HG03354 (cell line): ENCODE results near the gene XYLB.
"Not testable (repeated sequence)": the region's sequence is repeated elsewhere in the genome, so short reads cannot be mapped to it uniquely, and the experiment has no call there.

ENCODE experiments used
- ATAC-seq: cut with Tn5 transposase; IDR thresholded peaks from one replicate; pipeline ENCODE4 v1.9.1; 2021; ENCODE audit warnings: mild to moderate bottlenecking; ENCODE audit not compliant: unreplicated experiment, poor library complexity, severe bottlenecking

Gene XYLB

DNA sequence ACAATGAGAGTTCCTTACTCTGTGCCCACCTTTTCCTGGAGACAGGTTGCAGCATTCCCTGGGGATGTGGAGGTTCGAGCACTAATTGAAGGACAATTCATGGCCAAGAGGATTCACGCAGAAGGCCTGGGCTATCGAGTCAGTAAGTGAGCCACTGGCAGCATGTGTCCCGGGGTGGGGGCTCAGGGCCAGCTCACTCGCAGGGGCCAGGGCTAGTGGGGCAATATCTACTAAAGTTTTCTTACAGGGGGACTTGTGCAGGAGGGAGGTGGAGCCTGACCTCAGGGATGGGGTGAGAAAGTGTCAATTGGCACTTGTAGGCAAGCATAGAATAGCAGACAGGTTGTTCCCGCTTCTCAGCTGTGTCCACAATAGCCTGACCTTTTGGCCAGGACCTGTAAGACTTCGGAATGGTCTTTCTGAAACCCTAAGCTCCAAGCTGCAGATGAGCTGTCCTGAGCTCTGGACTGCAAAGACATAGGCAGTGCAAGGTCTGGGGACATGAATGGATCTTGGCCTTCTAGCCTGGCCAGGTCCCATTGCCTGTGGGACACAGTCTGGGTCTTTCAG lies 32.7 kb downstream of the XYLB start:
- ATAC-seq = no peak

GRCh38 chr3:38382506-38383080 lies 36.0 kb downstream of the XYLB start:
- ATAC-seq = no peak

DNA sequence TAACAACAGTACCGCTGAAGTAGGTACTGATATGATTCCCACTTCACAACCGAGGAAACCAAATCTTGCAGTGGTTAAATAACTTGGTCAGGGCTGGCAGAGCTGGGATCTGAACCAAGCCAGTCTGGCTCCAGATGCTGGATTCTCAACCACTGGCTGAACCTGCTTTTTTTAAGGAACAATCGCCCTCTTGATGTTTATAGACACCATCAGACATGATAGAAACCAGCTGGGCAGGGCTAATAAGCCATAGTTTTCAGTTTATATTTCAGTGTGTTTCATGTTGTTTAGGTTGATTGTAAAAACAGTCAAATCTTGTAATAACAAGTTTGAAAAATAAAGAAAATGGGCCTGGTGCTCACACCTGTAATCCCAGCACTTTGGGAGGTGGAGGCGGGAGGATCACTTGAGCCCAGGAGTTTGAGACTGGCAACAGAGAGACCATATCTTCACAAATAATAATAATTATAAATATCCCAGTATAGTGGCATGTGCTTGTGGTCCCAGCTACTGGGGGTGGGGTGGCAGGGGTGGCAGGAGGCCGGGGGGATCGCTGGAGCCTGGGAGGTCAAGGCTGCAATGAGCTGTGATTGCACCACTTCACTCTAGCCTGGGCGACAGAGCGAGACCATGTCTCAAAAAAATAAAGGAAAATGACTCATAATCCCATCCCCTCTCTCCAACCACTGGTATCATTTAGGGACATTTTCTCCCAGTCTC lies 36.7 kb downstream of the XYLB start:
- ATAC-seq = no peak

DNA sequence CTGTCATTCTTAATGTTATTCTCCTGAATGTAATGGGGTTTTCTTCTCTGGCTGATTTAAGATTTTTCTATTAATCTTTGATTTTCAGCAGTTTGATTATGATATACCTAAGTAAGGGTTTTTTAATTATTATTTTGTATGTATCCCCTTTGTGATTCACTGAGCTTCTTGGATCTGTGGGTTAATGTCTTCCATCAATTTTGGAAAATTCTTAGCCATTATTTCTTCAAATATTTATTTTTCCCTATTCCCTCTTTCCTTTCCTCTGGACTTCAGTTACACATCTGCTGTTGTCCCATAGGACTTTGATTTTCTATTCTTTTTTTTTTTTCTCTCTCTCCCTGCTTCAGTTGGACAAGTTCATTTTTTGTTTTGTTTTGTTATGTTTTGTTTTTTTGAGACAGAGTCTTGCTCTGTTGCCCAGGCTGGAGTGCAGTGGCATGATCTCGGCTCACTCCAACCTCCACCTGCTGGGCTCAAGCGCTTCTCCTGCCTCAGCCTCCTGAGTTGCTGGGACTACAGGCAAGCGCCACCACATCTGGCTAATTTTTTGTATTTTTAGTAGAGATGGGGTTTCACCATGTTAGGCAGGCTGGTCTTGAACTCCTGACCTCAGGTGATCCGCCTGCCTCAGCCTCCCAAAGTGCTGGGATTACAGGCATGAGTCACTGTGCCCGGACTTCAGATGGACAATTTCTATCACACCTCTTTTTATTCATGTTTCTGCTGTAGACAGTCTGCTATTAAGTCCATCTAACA lies 40.6 kb downstream of the XYLB start:
- ATAC-seq = no peak

- ATAC-seq = no peak
These were observed 41.3 kb downstream of the XYLB start for GRCh38 chr3:38387862-38388261.

GRCh38 chr3:38392604-38393163 lies 46.1 kb downstream of the XYLB start:
- no peak for ATAC-seq

DNA sequence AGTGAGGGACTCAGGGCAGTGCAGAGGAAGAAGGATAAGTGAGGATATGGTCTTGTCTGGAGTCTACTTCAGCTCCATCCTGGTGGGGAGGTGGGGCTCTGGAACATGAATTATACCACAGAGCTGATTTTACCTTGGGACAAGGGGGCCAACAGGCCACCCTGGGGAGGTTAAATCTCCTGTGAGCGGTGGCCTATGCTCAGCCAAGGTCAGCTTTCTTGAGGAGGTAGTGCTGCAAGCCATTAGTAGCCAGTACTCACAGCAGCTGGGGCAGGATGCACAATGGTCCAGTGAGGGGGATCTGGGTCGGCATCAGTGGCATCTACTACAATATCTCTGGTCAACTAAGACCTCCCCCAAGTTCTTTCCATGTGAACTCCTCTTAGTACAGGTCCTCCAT lies 49.7 kb downstream of the XYLB start:
- no peak for ATAC-seq

- ATAC-seq = no peak
These were observed 50.3 kb downstream of the XYLB start for GRCh38 chr3:38396861-38397260.

- ATAC-seq = no peak
These were observed 50.7 kb downstream of the XYLB start for GRCh38 chr3:38397320-38397719.

- ATAC-seq = no peak
These were observed 54.8 kb downstream of the XYLB start for GRCh38 chr3:38401246-38401962.

DNA sequence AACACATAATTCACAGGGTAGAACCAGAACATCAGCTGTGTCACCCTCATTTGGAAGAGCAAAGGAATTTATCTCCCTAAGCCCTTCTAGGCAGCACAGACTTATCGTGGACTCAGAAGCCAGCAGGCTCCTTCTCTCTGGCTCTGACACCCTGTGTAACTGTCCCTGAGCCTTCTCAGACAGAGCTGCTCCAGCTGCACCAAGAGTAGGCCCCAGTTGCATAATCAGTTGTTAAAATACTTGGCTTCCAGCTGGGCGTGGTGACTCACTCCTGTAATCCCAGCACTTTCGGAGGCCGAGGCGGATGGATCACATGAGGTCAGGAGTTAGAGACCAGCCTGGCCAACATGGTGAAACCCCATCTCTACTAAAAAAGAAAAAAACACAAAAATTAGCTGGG lies 57.7 kb downstream of the XYLB start:
- no peak for ATAC-seq

GRCh38 chr3:38411591-38411990 lies 65.0 kb downstream of the XYLB start:
- ATAC-seq = no peak

DNA sequence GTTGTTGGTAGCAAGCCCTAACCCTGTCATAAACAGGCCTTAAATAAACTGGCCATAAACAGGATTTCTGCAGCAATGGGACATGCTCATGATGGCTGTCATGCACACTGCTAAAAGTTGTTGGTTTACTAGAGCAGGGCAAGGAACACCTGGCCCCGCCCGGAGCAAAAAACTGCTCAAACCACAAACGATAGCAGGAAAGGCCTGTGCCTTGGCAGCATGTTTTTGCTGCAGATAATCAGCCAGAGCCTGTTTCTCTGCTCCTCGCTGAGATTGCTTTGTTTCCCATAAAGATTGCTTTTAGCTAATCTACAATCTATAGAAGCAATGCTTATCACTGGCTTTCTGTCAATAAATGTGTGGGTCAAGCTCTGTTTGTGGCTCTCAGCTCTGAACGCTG lies 74.2 kb downstream of the XYLB start:
- ATAC-seq = not testable (repeated sequence)

- no peak for ATAC-seq
These were observed 75.2 kb downstream of the XYLB start for GRCh38 chr3:38421679-38422336.

DNA sequence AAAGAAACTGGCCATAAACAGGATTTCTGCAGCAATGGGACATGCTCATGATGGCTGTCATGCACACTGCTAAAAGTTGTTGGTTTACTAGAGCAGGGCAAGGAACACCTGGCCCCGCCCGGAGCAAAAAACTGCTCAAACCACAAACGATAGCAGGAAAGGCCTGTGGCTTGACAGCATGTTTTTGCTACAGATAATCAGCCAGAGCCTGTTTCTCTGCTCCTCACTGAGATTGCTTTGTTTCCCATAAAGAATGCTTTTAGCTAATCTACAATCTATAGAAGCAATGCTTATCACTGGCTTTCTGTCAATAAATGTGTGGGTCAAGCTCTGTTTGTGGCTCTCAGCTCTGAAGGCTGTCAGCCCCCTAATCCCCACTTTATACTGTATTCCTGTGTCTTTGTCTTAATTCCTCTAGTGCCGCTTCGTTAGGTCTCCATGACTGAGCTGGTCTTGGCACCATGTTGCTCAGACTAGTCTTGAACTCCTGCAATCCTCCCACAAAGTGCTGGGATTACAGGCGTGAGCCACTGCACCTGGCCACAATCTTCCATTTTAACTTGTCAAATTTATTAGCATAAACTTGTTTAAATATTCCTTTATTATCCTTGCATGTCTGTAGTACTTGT lies 80.3 kb downstream of the XYLB start:
- not testable (repeated sequence) for ATAC-seq

DNA sequence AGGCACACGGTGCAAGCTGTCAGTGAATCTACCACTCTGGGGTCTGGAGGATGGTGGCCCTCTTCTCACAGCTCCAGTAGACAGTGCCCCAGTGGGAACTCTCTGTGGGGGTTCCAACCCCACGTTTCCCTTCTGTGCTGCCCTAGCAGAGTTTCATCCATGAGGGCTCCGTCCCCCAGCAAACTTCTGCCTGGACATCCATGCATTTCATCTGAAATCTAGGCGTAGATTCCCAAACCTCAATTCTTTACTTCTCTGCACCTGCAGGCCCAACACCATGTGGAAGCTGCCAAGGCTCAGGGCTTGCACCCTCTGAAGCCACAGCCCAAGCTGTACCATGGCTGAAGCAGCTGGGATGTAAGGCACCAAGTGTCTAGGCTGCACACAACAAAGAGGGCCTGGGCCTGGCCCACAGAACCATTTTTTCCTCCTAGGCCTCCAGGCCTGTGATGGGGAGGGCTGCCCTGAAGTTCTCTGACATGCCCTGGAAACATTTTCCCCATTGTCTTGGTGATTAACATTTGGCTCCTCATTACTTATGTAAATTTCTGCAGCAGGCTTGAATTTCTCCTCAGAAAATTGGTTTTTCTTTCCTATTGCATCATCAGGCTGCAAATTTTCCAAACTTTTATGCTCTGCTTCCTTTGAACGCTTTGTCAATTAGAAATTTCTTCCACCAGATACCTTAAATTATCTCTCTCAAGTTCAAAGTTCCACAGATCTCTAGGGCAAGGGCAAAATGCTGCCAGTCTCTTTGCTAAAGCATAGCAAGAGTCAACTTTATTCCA lies 86.5 kb downstream of the XYLB start:
- ATAC-seq = not testable (repeated sequence)

- ATAC-seq = not testable (repeated sequence)
These were observed 87.1 kb downstream of the XYLB start for GRCh38 chr3:38433661-38434060.

DNA sequence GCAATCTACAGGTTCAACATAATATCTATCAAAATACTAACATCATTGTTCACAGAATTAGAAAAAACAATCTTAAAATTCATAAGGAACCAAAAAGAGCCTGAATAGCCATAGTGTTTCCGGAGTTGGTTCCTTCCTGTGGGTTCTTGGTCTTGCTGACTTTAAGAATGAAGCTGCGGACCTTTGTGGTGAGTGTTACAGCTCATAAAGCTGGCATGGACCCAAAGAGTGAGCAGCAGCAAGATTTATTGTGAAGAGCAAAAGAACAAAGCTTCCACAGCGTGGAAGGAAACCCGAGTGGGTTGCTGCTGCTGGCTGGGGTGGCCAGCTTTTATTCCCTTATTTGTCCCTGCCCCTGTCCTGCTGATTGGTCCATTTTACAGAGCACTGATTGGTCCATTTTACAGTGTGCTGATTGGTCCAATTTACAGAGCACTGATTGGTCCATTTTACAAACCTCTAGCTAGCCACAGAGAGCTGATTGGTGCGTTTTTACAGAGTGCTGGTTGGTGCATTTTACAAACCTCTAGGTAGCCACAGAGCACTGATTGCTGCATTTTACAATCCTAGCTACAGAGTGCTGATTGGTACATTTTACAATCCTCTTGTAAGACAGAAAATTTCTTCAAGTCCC lies 92.0 kb downstream of the XYLB start:
- ATAC-seq = not testable (repeated sequence)
